GM19463 (cell line): ENCODE results near the gene ADCY2.

Source experiments
- ATAC-seq: cut with Tn5 transposase; IDR thresholded peaks from one replicate; pipeline ENCODE4 v1.9.1; 2021; ENCODE audit warnings: mild to moderate bottlenecking, moderate library complexity; ENCODE audit not compliant: unreplicated experiment

Gene ADCY2

GRCh38 chr5:7714697-7715096 lies 318.8 kb downstream of the ADCY2 start:
- ATAC-seq, result no peak

GRCh38 chr5:7717691-7718090 lies 321.8 kb downstream of the ADCY2 start:
- ATAC-seq, result no peak

- no peak for ATAC-seq
Measured at GRCh38 chr5:7728076-7728475, 332.1 kb downstream of the ADCY2 start.

GRCh38 chr5:7741415-7742065 lies 345.6 kb downstream of the ADCY2 start:
- no peak for ATAC-seq

- ATAC-seq, result no peak
Measured at GRCh38 chr5:7742241-7742656, 346.3 kb downstream of the ADCY2 start.

- ATAC-seq, result no peak
Measured at GRCh38 chr5:7745882-7746610, 350.1 kb downstream of the ADCY2 start.

GRCh38 chr5:7747728-7748127 lies 351.8 kb downstream of the ADCY2 start:
- ATAC-seq, result no peak

- ATAC-seq, result no peak
Measured at GRCh38 chr5:7749626-7750025, 353.7 kb downstream of the ADCY2 start.

- ATAC-seq, result no peak
Measured at GRCh38 chr5:7751874-7752273, 355.9 kb downstream of the ADCY2 start.

- no peak for ATAC-seq
Measured at GRCh38 chr5:7753181-7753580, 357.2 kb downstream of the ADCY2 start.

- ATAC-seq, result no peak
Measured at GRCh38 chr5:7753596-7753995, 357.7 kb downstream of the ADCY2 start.

GRCh38 chr5:7754490-7754889 lies 358.6 kb downstream of the ADCY2 start:
- no peak for ATAC-seq

- peak; percentile 96 for ATAC-seq
Measured at GRCh38 chr5:7754997-7755596, 359.2 kb downstream of the ADCY2 start.

- ATAC-seq, result no peak
Measured at GRCh38 chr5:7755958-7756357, 360.0 kb downstream of the ADCY2 start.

GRCh38 chr5:7756453-7756852 lies 360.5 kb downstream of the ADCY2 start:
- ATAC-seq, result no peak

GRCh38 chr5:7759257-7759871 lies 363.4 kb downstream of the ADCY2 start:
- ATAC-seq, result no peak

- no peak for ATAC-seq
Measured at GRCh38 chr5:7759951-7760580, 364.1 kb downstream of the ADCY2 start.

- no peak for ATAC-seq
Measured at GRCh38 chr5:7762267-7762666, 366.3 kb downstream of the ADCY2 start.

GRCh38 chr5:7763621-7764072 lies 367.7 kb downstream of the ADCY2 start:
- no peak for ATAC-seq

GRCh38 chr5:7764452-7764851 lies 368.5 kb downstream of the ADCY2 start:
- no peak for ATAC-seq

- ATAC-seq, result no peak
Measured at GRCh38 chr5:7770436-7770835, 374.5 kb downstream of the ADCY2 start.
